Measurements from ENCODE around the gene TYW1B. TPM values are rescaled to one million over a fixed set of nuclear protein-coding genes. Genes with fewer than 3 reads are reported as not detected.
"Not testable (repeated sequence)": the region's sequence is repeated elsewhere in the genome, so short reads cannot be mapped to it uniquely, and the experiment has no call there.

The TYW1B gene
- total and polyA plus RNA-seq, 2 experiments from 2014 or later, result 1.7 to 1.9 TPM

DNA sequence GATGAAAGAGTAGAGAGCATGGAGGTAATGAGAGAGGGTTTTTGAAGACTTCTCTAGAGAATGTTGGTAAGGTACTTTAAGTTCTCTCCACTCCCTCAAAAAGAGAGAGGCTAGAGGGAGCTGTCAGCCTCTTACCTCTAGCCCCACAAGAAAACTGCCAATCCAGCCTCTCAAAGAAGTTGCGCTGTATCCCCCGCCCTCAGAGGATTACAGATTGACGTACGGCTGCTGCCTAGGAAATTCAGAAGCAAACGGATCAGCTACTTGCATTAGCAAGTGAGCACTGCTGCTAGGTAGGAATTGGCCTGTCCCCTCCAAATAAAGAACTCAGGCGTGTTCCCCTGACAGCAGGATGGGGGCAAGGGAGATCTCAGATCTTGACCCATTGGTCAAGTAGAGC, 34.2 kb downstream of the TYW1B start:
- TF ChIP-seq EZH2phosphoT487 (IDR thresholded peaks at IDR 0.05; ENCODE audit: low read depth, severe bottlenecking, unreplicated experiment) (no peak), EZH2 (IDR thresholded peaks at IDR 0.05; ENCODE audit: borderline replicate concordance) (no peak)
- TF ChIP-seq, protein P1, sequence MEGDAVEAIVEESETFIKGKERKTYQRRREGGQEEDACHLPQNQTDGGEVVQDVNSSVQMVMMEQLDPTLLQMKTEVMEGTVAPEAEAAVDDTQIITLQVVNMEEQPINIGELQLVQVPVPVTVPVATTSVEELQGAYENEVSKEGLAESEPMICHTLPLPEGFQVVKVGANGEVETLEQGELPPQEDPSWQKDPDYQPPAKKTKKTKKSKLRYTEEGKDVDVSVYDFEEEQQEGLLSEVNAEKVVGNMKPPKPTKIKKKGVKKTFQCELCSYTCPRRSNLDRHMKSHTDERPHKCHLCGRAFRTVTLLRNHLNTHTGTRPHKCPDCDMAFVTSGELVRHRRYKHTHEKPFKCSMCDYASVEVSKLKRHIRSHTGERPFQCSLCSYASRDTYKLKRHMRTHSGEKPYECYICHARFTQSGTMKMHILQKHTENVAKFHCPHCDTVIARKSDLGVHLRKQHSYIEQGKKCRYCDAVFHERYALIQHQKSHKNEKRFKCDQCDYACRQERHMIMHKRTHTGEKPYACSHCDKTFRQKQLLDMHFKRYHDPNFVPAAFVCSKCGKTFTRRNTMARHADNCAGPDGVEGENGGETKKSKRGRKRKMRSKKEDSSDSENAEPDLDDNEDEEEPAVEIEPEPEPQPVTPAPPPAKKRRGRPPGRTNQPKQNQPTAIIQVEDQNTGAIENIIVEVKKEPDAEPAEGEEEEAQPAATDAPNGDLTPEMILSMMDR (IDR thresholded peaks at IDR 0.05; ENCODE audit: poor library complexity), result no peak
- Histone ChIP-seq H3K27me3 (no peaks in the 10 kb centered on the region), H3K9me3 (ENCODE audit: low read depth) (no peaks in the 10 kb centered on the region), H3K9me2 (replicated peaks; ENCODE audit: insufficient read depth) (no peaks in the 10 kb centered on the region), H2AFZ (no peak overlapping the region), H3K4me1 (ENCODE audit: insufficient read depth) (no peaks in the 10 kb centered on the region), H3K4me3 (no peak overlapping the region), H3K27ac (no peak overlapping the region), H3K4me2 (no peak overlapping the region), H3K79me2 (no peaks in the 10 kb centered on the region), H3K36me3 (replicated peaks; ENCODE audit: insufficient read depth, low read depth) (no peaks in the 10 kb centered on the region), H4K20me1 (ENCODE audit: insufficient read depth, poor library complexity, severe bottlenecking) (no peaks in the 10 kb centered on the region)
- 96% methylated on average over 6 of the region's 6 CpGs for WGBS (ENCODE audit: low lambda C conversion rate, missing lambda C conversion rate)
- no peak for DNase-seq (ENCODE audit: low spot score)

DNA sequence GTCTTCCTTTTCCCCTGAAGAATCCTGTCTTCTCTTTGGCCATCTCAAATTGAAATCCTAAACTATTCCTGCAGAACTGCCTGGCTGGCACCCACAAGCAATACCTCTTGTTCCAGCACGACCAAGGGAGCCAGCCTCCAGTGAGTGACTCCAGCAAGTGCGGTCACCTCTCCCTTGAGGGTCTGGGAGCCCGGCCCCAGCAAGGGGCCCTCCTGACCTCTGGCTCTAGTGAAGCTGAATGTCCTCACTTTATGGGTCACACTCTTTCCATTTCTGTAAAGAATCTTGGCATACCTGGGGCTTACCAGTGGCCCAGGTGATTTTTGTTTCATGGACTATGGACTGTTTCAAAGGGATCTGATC, 37.3 kb downstream of the TYW1B start:
- H3K9me2 ChIP-seq (replicated peaks; ENCODE audit: insufficient read depth); H4K20me1 ChIP-seq (ENCODE audit: insufficient read depth, poor library complexity, severe bottlenecking); DNase-seq (ENCODE audit: low spot score); H3K27me3 ChIP-seq; H2AFZ ChIP-seq; H3K79me2 ChIP-seq; H3K4me3 ChIP-seq; H3K27ac ChIP-seq; H3K4me2 ChIP-seq; H3K36me3 ChIP-seq (replicated peaks; ENCODE audit: insufficient read depth, low read depth); H3K9me3 ChIP-seq (ENCODE audit: low read depth); H3K4me1 ChIP-seq (ENCODE audit: insufficient read depth): not testable (repeated sequence)
- WGBS (ENCODE audit: low lambda C conversion rate, missing lambda C conversion rate), result 100% methylated on average over 3 of the region's 3 CpGs

DNA sequence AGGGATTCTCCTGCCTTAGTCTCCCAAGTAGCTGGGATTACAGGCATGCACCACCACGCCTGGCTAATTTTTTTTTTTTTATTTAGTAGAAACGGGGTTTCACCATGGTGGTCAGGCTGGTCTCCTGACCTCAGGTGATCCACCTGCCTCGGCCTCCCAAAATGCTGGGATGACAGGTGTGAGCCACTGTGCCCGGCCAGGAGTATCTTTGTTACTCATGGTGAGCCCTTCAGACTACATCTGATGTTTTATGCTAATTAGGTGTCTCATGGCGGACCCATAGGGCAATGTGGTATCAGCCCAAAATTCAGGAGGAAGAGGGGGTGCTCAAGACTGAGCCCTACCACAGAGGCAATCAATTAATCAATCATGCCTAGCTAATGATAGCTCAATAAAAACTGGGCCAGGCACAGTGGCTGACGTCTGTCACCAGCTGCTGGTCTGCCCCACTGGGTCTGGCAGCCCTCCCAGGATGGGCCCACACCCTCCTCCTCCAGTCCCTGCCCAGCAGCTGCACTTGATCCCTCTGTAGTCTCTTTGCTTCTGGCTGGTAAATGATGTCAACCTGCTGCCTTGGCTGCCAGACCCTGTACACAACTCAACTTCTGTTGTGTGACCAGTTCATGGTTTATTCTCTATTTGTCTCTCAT, 37.8 kb downstream of the TYW1B start:
- not testable (repeated sequence) for H3K79me2 ChIP-seq; H3K4me1 ChIP-seq (ENCODE audit: insufficient read depth); H3K4me3 ChIP-seq; H3K9me3 ChIP-seq (ENCODE audit: low read depth); H4K20me1 ChIP-seq (ENCODE audit: insufficient read depth, poor library complexity, severe bottlenecking); H3K9me2 ChIP-seq (replicated peaks; ENCODE audit: insufficient read depth); DNase-seq (ENCODE audit: low spot score); H3K36me3 ChIP-seq (replicated peaks; ENCODE audit: insufficient read depth, low read depth); H3K27me3 ChIP-seq; H3K4me2 ChIP-seq; H2AFZ ChIP-seq; H3K27ac ChIP-seq
- 91% methylated on average over 6 of the region's 6 CpGs for WGBS (ENCODE audit: low lambda C conversion rate, missing lambda C conversion rate)

DNA sequence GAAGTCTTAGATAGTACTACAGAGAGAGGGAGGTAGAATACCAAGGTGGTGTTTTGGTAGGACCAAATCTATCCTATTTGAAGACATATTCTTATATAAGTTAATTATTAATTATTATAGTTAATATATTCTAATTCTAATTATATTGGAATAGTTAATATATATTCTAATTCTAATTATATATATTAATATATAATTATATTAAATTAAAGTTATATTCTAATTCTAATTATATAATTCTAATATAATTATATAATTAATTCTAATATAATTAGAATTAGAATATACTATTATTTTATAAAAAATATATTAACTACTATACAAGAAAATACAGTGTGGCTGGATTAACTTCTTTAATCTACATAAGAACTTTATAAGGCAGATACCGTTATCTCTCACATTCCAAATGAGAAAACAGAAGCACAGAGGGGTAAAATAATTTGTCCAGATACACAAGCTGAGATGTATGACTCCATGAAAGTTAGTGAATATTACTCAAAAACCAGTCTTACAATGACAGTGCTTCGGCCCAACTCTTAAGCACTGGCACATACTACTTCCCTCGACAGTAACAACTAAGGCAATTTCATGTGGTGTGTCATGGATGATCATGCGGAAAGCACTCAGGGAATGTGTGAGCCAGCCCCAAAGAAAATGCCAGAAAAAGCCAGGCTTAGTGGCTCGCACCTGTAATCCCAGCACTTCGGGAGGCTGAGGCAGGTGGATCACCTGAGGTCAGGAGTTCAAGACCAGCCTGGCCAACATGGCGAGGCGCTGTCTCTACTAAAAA, 42.6 kb downstream of the TYW1B start:
- Histone ChIP-seq H3K9me3 (ENCODE audit: low read depth) (no peaks in the 10 kb centered on the region), H3K4me3 (no peak overlapping the region), H3K9me2 (replicated peaks; ENCODE audit: insufficient read depth) (no peaks in the 10 kb centered on the region), H3K36me3 (replicated peaks; ENCODE audit: insufficient read depth, low read depth) (no peaks in the 10 kb centered on the region), H3K4me1 (ENCODE audit: insufficient read depth) (peaks cover 6% of the 10 kb centered on the region), H3K79me2 (no peaks in the 10 kb centered on the region), H3K27me3 (no peaks in the 10 kb centered on the region), H4K20me1 (ENCODE audit: insufficient read depth, poor library complexity, severe bottlenecking) (no peaks in the 10 kb centered on the region), H2AFZ (no peak overlapping the region), H3K4me2 (no peak overlapping the region), H3K27ac (no peak overlapping the region)
- no peak for TF ChIP-seq EZH2phosphoT487 (IDR thresholded peaks at IDR 0.05; ENCODE audit: low read depth, severe bottlenecking, unreplicated experiment)
- TF ChIP-seq EZH2 (IDR thresholded peaks at IDR 0.05; ENCODE audit: borderline replicate concordance), result no peak
- TF ChIP-seq, protein P1 (IDR thresholded peaks at IDR 0.05; ENCODE audit: poor library complexity), result no peak
- DNase-seq (ENCODE audit: low spot score), result no peak
- 86% methylated on average over 8 of the region's 8 CpGs for WGBS (ENCODE audit: low lambda C conversion rate, missing lambda C conversion rate)

DNA sequence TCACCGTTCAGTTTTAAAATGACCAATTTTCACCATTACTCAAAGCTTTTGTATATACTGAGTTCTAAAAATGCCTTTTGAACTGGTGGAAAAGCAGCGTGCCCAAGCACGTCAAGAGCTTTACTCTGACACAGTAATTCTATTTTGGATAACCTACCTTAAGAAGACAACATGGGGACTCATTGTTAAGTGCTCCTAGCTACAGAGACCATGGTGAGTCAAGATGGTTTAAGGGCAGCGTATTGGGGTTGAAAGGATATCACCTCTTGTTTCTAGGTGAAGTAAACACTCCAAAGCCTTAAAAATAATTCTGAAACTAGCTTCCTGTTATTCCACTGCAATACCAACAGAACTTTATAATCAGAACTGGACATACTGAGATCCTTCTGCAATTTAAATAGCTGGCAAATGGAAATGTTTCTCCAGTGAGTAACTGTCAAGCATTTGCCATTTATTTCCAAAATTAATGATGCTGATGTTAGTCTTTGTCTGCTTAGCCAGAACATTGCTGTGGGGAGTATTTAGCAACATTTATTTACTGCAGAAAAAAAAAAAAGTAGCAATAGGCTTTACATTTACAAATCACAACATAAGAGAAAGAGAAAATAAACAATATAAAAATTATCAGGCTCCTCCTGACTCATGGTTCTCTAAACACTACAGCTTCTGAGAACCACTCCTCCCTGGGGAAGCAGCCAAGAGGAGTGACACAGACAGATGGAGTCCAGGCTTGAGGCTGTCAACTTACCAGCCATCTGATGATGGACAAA, 44.2 kb downstream of the TYW1B start:
- not testable (repeated sequence) for H3K4me1 ChIP-seq (ENCODE audit: insufficient read depth); H3K79me2 ChIP-seq; H3K27me3 ChIP-seq; H3K4me3 ChIP-seq; H3K27ac ChIP-seq; H3K36me3 ChIP-seq (replicated peaks; ENCODE audit: insufficient read depth, low read depth); H3K9me3 ChIP-seq (ENCODE audit: low read depth); H3K4me2 ChIP-seq; H3K9me2 ChIP-seq (replicated peaks; ENCODE audit: insufficient read depth); H2AFZ ChIP-seq; H4K20me1 ChIP-seq (ENCODE audit: insufficient read depth, poor library complexity, severe bottlenecking)
- peak; percentile 12 for DNase-seq (ENCODE audit: low spot score)
- WGBS (ENCODE audit: low lambda C conversion rate, missing lambda C conversion rate), result 54% methylated on average over 4 of the region's 4 CpGs

Measured in hepatocyte (in vitro differentiated cells).